Skeletal muscle cell (primary cell): ENCODE results near the gene SYT2.

Experiments
- DNase-seq: peaks from one replicate; pipeline ENCODE4 v3.0.0-alpha.2; 2010; ENCODE audit warnings: low read depth
- H3K4me3 ChIP-seq: 2 replicates; pipeline ENCODE4 v1.5.1; 2011; ENCODE audit warnings: low read depth, mild to moderate bottlenecking, control low read depth, low read length, moderate library complexity

SYT2 gene

DNA sequence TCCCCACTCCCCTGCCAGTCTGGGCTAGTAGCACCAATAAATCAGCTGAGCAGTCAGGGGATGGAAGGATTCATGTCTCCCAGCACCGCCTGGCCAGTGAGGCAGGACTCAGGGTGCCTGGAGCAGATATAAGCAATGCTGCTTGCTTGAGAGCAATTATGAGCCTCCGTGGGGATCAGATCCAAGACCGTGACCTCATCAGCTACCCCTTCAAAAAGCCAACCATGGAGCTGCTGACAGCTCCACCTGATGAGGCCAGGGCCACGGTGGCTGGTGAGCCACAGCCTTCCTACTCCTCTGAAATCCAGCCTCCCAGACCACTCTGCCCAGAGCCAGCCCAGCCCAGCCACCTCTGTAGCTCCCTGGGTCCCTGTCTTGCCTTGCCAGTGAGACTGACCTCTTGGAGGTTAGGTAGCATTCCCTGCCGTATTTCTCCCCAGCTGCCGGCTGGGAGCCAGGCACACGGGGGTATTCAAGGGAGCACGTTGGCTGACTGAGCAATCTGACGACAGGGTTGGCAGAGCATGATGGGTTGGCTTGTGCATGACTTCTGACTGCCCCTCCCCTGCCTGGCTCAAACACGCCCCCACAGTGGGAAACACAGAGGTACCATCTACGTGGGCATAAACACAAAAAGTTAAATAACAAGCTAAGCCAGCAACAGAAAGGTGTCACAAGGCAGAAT, 28.4 kb downstream of the SYT2 start:
- DNase-seq = no peak
- H3K4me3 ChIP-seq = no peak overlapping the region

DNA sequence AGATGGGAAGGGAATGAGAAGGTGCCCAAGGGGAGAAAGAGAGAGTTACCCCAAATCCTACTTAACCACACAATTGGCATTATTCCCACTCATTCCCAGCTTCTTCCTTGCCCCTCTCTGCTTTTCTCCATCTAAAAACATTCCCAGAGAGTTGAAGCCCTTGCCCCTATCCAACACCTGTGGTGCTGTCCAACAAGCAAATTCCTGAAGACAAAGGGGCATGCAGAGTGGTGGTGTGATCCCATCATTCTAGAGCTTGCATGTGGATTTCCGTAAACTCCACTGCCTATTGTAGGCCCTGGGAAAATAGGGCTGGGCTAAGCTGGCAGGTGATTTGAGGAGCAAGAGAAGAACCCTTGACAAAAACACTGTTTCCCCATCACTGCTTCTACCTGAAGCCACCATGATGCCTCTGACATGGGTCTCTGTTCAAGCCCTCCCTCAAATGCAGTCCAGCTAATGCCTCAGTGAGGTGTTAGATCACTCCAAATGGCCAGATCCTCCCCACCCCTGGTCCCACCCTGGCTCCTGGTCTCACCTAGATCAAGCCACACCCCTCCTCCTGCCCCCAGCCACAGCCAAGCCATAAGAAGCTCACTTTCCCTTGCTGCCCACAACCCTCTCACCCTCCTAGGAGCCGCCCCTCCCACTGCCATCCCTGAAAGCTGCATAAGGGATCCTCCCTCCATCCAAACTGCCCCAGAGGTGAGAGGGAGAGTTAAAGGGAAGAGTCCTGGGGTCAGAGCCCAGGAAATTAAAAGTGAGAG, 29.5 kb downstream of the SYT2 start:
- H3K4me3 ChIP-seq = no peak overlapping the region
- DNase-seq = no peak

DNA sequence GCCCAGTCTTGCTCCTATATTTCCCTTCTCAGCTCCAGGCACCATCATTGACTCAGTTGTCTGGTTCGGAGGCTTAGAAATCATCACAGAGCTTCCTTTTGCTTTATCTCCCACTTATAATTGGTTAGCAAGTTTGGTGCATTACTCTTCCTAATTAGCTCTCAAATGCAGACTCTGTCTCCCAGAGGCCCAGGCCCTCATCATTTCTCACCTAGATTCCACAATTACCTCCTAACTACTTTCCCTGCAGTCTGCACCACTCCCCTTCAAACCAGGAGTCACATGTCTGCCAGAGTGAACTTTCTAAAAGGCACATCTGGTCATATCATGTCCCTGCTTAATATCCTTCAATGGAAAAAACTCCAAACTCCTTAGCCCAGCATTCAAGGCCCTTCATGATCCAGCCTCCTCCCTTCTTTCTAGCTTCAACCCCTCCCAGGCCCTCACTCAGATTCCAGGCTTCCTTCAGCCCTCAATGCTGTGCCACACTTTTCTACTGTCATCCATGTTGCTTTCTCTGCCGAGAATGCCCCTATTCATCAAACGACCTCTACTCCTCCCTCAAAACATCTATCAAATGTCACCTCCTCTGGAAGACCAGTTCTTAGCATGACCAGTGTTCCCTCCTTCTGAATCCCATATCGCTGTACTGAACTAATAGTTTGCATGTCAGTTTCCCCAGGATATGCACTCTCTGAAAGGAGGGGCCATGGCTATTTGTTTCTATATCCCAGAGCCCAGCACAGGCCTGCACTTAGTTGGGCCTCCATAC, 30.7 kb downstream of the SYT2 start:
- no peak overlapping the region for H3K4me3 ChIP-seq
- DNase-seq = no peak

DNA sequence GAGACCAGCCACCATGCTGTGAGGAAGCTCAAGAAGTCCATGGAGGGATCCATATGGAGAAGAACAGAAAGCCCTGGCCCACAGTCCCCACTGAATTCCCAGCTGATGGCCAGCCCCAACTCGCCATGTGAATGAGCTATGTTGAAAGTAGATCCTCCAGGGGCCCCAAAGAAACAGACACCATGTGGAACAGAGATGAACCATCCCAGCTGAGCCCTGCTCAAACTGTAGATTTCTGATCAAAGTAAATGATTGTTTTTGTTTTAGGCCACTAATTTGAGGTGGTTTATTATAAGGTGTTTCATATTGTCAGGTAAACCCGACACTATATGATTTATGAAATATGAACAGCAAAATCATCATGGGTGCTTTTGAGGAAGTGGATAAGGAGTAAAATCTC, 32.8 kb downstream of the SYT2 start:
- H3K4me3 ChIP-seq = no peak overlapping the region
- no peak for DNase-seq

DNA sequence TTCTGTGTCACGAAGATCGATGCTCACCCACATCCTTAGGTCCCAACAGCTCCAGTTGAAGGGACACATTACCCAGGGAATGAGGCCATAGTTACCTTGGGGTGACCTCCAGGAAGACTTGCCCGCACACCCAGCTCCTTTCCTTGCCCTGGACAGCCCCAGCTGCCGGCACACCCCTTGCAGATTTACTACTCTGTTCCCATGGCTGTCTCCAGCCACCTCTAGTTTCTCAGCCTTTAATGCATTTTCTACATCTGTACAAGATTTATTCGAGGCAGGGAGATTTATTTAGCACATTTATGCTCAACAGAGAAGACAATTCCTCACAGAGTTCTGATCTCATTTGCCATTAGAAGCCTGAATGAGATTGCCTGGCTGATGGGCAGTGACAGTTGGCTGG, 36.7 kb downstream of the SYT2 start:
- no peak for DNase-seq
- no peak overlapping the region for H3K4me3 ChIP-seq

DNA sequence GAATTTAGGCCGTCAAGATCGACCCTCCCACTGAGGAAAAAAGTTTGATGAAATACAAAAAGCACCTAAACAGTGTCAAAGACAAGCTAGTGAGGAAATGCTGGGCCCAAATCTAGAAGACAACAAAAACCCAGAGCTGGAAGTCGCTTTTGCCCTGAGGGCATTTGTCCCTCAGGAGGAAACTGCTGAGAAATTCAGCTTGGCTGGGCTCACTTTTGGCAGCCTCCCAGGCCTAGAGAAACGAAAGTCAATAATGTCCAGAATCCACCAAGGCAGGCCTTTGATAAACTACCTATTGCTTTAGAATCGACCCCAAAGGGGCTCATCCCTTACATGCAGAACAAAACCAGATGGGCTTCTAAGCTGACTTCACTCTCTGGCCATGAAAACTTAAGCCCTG, 38.9 kb downstream of the SYT2 start:
- no peak for DNase-seq
- H3K4me3 ChIP-seq = no peak overlapping the region

DNA sequence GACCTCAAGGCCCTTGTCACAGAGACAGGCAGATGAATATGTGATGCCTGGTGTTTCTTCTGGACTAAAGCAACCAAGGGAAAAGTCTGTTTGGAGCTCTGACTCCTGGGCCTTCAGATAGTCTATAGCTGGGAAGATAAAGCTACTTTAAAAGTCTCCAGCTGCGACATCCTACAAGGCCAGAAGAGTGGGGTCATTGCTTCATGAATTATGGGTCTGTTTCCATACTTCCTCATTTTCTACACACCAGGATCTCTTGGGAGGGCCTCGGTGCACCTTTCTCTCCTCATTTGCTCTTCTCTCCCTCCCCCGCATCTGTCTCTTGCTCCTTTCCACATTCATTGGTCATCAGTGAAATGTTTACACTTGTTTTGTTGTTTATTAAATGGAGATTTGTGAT, 44.8 kb downstream of the SYT2 start:
- no peak overlapping the region for H3K4me3 ChIP-seq
- no peak for DNase-seq

DNA sequence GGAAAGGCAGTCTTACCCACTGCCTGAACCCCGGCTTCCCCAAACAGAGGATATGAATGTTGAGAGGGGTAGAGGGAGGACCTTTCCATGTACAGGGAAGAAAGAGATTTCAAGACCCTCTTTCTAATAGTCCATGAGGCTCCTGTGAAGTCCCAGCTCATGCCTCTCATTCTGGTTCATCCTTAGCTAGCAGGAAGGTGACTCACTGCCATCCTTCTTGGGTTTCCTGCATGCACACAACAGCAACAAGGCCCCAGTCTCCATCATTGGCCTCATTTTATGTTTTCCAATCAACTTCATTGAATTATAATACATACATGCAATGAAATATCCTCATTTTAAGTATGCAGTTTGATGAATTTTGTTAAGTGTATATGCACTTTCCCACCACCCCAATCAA, 46.2 kb downstream of the SYT2 start:
- DNase-seq = peak; percentile 10
- H3K4me3 ChIP-seq = no peak overlapping the region

DNA sequence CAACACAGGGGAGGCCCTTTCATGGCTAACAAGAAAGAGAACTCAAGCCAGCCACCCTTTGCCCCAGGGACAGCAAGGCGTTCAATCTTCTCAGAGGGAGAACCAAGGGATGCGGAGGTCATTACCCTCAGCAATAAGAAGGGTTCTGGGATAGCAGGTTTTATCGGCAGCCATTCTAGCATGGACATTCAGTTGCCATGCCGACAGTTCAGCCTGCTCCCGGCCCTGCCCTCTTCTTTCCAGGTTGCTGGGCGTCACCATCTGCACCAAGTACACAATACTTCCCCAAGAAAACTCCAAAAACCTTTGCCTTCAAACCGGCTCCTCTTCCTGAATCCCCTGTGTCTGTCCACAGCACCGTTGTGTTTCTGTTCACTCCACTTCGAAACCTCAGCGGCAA, 47.1 kb downstream of the SYT2 start:
- no peak for DNase-seq
- H3K4me3 ChIP-seq = no peak overlapping the region

DNA sequence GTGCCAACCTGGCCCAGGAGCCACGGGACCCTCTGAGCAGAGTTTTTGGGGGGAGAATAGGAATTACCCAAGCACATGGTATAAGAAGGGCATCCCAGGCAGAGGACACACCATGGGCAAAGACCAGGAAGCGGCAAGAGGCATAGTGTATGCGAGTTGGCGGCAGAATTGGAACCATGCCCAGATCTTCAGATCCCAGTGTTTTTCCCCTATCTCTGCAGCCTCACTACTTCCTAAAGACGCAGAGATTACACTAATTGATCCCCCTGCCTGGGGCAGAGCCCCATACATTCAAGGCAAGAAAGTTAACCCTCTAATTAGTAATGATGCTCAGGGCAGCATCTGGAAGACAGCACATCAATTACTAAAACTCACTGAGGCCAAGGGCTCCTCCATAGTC, 48.2 kb downstream of the SYT2 start:
- H3K4me3 ChIP-seq = no peak overlapping the region
- DNase-seq = no peak

DNA sequence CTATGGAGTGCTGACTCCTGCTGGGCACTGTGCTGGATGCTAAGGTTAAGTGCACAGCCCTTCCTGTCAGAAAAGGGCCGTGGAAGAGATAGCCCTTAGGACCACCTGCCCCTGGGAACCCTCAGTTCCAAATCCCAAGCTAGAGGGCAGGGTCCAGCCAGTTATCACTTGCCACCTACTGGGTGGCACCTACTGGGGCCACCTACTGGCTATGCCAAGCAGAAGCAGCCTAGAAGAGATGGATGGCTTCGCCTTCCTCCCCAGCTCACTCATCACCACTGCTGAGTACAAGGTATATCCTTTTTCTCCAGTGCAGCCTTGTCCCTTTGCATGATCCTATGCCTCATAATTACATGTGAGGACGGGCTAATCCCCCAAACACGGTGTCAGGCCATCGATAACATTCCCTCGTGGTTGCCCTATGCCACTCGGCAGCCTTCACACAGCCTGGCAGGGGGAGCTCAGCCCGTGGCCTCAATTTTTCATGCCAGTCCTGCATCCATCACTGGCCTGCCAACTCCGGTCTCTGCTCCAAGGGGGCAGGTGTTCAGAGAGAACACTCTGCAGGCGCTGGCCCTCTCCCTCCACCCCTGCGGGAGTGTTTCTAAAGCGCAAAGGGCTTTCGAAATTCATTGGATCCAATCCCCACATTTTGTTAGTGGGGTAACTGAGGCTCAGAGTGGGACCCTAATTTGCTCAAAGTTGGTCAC, 49.0 kb downstream of the SYT2 start:
- H3K4me3 ChIP-seq = no peak overlapping the region
- no peak for DNase-seq

DNA sequence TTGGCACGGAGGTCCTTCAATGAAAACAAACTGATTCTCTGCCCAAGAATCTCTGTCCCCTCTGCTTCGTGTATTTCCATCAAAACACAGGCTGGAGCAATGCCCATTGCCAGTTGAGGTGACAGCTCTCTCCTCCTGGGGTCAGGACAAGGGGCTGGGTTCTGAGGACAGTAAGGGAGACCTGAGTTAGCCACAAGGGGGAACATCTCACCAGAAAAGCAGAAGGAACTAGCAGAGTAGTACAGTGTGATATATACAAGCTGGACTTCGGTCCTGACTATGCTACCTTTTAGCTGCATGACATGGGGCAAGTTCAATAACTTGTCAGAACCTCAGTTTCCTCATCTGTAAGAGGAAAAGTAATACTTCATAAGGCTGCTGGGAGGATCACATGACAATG, 50.3 kb downstream of the SYT2 start:
- no peak for DNase-seq
- H3K4me3 ChIP-seq = no peak overlapping the region

DNA sequence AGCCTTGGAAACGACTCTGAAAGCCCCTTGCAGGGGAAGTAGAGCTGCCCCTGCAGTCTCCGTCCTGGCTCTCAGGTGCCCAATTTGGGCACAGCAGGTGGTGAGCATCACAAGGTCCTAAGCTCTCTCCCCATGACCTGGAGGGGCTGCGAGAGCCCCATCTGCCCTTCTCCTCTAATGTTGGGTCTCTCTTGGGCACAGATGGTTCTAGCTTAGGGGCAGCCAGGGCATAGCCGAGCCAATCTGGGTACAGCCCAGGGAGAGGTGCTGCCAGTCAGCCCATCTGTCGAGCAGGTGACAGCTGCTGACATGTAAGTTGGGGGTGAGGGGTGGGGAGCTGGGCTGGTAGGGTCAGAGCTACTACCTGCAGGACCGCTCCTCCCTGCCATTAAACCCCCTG, 50.7 kb downstream of the SYT2 start:
- no peak overlapping the region for H3K4me3 ChIP-seq
- no peak for DNase-seq

DNA sequence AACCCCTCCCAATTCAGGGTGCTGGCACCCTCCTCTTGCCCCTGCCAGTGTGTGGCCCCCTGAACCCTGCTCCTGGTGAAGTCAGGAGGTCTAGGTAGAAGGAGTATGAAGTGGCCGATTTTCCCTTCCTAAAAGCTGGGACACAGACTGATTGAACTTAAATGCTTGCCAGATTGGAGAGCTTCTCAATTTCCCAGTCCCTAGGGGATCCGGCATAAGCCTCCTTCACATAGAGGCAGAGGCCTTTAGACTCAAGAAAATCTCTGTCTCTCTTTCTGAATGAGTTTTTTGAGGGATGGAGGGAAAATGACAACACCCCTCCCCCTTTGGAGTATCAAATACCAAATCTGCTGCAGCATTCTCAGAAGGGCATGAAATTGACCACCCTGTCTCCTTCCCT, 51.5 kb downstream of the SYT2 start:
- no peak for DNase-seq
- H3K4me3 ChIP-seq = no peak overlapping the region

DNA sequence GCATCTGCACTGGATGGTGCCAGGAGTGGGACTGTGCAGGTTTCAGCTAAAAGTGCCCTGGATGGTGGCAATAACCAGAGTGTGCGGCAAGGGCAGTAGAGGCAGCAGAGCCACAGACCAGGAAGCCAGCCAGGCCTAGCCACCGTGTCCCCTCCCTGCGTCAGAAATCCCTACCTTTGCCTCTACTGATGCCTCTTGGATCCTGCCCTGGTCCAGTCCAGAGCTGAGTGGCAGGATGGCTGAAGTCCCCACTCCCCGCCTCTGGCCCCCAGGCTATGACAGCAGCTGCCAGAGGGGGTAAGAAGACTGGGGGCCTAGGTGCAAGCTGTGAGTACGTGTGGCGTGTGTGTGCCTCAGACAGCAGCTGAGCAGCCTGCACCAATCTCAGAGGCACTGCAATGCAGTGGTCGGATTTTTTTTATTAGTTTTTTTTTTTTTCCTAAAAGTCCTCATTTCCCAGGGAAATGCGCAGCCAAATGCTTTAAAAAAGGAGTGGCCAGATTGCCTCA, 51.9 kb downstream of the SYT2 start:
- DNase-seq = no peak
- H3K4me3 ChIP-seq = no peak overlapping the region

DNA sequence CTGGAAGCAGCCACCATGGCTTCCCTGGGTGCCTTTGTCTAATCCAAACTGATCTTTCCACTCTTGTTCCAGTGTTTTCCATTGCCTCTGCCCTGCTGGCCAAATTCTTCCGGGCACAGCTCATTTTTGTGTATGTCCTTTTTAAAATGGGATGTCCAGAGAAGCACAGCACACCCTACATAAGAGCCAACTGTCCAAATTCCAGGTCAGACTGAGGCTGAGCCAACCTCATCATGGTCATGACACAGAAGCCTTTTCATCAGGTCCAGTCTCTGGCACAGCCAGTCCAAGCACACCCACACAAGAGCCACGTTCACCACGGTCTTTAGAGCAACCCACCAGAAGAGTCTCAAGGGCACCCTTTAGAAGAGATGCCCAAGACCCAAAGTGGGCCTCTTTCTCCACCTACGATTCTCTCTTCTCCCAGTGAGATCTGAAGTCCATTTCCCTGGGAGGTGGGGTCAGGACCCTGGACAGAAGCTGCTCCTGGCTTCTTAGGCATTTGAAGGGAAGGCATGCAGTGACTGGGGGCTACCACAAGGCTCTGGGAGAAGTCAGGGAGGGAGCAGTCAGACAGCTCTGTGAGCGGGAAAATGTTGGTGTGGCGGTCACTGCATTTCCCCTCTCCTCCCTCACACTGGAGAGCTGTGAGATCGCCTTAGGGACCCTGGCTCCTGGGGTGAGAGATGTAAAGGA, 53.2 kb downstream of the SYT2 start:
- DNase-seq = no peak
- no peak overlapping the region for H3K4me3 ChIP-seq

DNA sequence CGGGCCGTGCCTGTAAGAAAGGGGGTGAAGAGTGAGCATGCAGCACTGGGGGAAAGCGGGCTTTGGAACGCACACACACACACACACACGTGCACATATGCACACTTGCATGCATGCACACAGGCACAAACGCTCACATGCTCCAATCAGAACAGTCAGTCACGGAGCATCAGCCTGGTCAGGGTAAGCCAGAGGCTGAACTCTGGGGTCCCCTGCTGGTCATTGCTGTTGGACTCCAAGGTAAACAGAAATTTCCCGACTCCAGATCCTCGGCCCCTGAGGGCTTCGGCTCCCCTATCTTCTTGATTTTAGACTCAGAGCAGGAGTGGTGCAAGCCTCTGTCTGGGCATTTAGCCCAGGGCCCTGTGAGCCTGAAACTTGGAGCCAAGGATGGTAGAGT, 54.2 kb downstream of the SYT2 start:
- DNase-seq = no peak
- no peak overlapping the region for H3K4me3 ChIP-seq

DNA sequence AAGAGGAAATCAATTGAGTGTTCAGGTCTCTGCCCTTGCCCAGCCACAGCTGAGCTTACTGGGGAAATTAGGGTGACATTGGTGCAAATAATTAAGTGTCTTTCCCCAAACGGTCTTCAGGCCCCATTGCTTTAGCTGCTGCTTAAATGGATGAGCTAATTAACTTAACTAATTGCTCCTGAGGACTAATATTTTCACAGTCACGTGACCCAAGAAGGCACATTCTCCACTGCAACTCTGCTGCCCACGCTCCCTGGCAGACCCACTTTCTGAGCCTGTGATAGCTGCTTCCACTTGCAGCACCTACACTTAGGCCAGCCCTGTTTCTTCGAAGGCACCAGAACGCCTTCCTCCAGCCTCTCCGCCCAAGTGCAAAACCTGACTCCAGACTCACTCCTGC, 56.2 kb downstream of the SYT2 start:
- DNase-seq = no peak
- no peak overlapping the region for H3K4me3 ChIP-seq
